HPDE6-E6E7 (cell line): ENCODE data around the gene UCP2.

Source experiments
- DNase-seq: peaks from one replicate; pipeline ENCODE4 v3.0.0; 2011; ENCODE audit warnings: missing footprints; ENCODE audit errors: extremely low spot score

UCP2 gene, protein sequence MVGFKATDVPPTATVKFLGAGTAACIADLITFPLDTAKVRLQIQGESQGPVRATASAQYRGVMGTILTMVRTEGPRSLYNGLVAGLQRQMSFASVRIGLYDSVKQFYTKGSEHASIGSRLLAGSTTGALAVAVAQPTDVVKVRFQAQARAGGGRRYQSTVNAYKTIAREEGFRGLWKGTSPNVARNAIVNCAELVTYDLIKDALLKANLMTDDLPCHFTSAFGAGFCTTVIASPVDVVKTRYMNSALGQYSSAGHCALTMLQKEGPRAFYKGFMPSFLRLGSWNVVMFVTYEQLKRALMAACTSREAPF

DNA sequence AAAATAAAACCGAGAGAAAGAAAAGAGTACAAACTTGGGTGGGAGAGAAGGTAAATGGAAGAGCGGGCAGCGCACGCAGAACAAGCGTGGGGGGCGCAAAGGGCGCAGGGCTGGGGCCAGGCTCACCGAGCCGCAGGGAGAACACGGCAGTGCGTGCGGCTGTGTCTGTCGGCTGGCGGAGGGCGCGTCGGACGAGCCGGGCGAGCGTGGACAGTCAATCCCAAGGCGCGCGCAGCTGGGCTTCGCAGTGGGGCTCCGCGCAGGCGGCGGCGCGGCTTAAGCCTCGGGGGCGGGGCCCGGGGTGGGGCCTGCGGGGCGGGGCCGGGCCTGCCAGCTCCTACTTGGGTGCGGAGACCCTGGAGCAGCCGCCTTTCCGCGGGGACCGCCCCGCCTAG lies at the start of gene UCP2:
TSS of gene UCP2 (minus strand) at position 249 of the 395 bp plus-strand sequence. CDS start 4,465 bp downstream, outside the sequence.
- DNase-seq: peak; percentile 69

- no peak for DNase-seq
These were observed 48.4 kb upstream of the UCP2 start for GRCh38 chr11:74030723-74031676.

- DNase-seq: peak; percentile 25
These were observed 43.0 kb upstream of the UCP2 start for GRCh38 chr11:74025467-74026166.

DNA sequence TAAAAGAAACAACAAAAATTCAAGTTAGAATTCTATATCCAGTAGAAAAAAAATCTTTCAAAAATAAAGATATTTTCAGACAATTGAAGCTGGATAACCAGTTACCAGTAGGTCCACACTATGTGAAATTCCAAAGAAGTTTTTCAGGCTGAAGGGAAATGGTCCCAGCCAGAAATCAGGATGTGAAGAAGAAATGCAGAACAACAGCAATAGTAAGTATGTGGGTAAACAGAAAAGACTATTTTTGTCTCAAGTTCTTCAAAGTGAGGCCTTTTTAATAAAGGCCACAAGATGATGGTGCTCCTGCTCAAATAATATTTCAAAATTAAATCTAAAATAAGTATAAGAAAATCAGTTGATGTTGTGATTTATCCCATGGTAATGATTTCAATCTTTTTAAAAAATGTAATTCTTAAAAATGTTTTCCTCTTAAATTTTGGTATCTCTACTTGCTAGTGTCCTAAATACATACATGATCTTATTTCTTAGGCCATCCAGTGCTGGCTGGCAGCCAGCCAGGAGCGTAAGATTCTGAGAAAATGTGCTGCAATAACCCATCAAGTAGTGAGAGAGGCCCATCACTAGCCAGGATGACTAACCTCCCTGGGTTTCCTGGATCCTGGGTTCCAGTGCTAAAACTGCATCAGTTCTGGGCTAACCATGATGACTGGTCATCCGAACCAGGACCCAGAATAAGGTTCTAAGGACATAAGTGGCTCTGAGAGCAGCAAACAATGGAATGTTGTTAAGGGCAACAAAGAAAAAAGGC lies 41.8 kb upstream of the UCP2 start:
- DNase-seq: no peak

GRCh38 chr11:74023276-74023675 lies 40.6 kb upstream of the UCP2 start:
- no peak for DNase-seq

- no peak for DNase-seq
These were observed 39.9 kb upstream of the UCP2 start for GRCh38 chr11:74022546-74022945.

DNA sequence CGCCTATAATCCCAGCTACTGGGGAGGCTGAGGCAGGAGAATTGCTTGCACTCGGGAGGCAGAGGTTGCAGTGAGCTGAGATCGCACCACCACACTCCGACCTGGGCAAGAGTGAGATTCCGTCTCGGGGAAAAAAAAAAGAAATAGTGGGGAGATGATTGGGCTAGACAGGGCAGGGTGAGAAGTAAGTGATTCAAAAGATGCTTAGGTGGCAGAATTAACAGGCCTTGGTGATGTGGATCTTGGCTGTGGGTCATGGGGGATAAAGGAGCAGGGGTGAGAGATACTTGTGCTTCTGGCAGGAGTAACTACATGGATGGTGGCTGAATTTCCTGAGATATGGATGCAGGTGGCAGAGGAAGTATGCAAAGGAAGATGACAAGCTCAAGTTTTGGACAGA lies 39.4 kb upstream of the UCP2 start:
- DNase-seq: no peak

GRCh38 chr11:74020539-74020938 lies 37.9 kb upstream of the UCP2 start:
- no peak for DNase-seq

- no peak for DNase-seq
These were observed 37.2 kb upstream of the UCP2 start for GRCh38 chr11:74019860-74020259.

- DNase-seq: no peak
These were observed 36.6 kb upstream of the UCP2 start for GRCh38 chr11:74019104-74019738.

DNA sequence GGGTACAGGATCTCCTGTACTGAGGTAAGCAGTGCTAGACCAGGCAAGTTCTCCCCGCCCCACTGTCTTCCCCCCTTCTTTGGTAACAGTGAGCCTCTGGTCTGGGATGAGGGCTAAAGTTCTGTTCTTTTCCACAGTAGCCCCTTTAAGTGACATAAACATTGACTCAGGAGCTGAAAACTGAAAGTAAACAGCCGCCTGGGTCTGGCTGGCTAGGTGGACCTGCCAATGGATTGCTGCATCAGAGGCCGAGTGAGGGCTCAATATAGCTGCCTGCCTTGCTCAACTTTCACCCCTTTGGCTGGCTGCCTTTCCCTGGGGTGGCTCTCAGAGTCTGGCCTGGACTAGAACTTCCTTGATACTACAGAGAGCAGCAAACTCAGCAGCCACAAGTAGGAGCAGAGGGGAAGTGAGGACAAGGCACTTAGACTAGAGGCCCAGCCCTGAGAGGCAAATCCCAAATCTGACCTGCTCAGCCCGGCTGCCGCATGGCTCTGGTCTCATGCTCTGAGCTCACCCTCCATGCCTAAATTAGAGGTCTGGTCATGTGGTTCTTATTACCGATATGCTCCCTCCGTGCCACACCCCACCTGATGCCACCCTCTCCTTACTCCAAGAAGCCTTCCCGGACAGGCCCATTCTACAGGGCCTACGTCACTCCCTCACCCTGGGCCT lies 35.8 kb upstream of the UCP2 start:
- DNase-seq: no peak

- no peak for DNase-seq
These were observed 35.0 kb upstream of the UCP2 start for GRCh38 chr11:74017631-74018030.

GRCh38 chr11:74015919-74016684 lies 33.5 kb upstream of the UCP2 start:
- DNase-seq: no peak

DNA sequence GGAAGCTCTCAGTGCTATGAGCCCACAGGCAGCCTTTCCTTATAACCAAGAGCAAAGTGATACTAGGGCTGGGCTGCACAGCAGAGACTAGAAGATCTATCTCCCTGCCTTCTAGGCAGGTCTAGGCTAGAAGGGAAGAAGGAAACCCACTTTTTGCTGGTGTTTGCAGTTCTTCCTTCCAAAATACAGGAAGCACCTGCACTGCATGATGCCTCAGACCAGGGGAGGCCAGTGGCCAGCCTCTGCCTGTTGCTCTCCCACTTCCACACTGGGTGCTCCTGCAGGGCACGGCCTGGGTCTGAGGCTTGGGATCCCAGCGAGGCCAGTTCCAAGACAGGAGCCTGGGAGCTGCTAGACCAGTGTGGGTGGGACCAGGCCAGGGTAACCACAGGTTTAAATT lies 32.2 kb upstream of the UCP2 start:
- no peak for DNase-seq

DNA sequence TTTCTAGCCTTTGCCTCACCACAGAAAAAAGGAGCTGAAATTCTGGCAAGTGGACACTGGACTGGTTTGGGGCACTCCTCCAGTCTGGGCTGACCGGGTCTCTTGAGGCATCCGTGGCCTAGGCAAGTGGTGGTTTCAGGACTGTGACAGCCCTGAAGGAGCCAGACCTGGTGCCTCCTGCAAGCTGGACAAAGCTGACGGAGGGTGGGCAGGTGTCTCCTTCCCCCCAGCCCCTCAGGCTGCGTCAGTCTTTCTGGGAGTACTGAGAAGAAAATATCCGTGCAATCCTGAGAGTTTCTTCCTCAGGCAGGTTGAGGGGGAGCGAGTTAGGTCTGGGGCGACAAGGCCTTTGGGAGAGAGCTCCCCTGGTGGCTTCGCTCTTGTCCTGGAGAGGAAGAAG lies 30.5 kb upstream of the UCP2 start:
- no peak for DNase-seq

DNA sequence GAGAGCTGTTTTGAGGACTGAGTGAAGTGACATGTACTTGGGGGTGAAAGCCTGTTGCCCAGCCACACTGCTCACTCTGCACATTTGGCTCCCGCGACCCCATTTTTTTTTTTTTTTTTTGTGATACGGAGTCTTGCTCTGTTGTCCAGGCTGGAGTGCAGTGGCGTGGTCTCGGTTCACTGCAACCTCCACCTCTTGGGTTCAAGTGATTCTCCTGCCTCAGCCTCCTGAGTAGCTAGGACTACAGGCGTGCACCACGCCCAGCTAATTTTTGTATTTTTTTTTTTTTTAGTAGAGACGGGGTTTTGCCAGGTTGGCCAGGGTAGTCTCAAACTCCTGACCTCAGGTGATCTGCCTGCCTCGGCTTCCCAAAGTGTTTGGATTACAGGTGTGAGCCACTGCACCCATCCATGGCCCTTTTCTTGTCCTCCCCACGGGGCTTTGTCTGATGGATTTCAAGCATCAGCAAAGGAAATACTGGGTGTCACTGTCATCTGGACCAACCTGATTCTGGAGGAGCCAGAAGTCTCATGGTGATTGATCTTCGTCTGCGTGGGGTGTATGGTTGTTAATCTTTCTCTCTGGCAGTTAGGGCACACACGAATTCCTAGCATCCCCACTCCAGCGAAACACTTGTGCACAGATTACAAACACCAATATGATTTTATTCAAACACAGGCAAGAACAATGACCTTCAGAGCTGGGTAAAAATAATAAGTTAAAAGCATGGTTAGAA lies 29.6 kb upstream of the UCP2 start:
- DNase-seq: no peak

GRCh38 chr11:74011360-74012073 lies 28.9 kb upstream of the UCP2 start:
- DNase-seq: no peak
